ENCODE measurements around the gene SPOCK1.
"Not testable (repeated sequence)": the region's sequence is repeated elsewhere in the genome, so short reads cannot be mapped to it uniquely, and the experiment has no call there.

Gene SPOCK1

GRCh38 chr5:137269946-137270345, 229.2 kb downstream of the SPOCK1 start:
- DNase-seq (ENCODE audit: extremely low read depth in 1 of 2, low read depth in 1 of 2), result no peak

- DNase-seq (ENCODE audit: extremely low read depth in 1 of 2, low read depth in 1 of 2), result no peak
These were observed 229.9 kb downstream of the SPOCK1 start for GRCh38 chr5:137269274-137269673.

GRCh38 chr5:137268646-137269045, 230.5 kb downstream of the SPOCK1 start:
- no peak for DNase-seq (ENCODE audit: extremely low read depth in 1 of 2, low read depth in 1 of 2)

GRCh38 chr5:137266186-137266585, 232.9 kb downstream of the SPOCK1 start:
- DNase-seq (ENCODE audit: extremely low read depth in 1 of 2, low read depth in 1 of 2), result no peak

GRCh38 chr5:137265457-137265856, 233.7 kb downstream of the SPOCK1 start:
- DNase-seq (ENCODE audit: extremely low read depth in 1 of 2, low read depth in 1 of 2), result no peak

- DNase-seq (ENCODE audit: extremely low read depth in 1 of 2, low read depth in 1 of 2), result no peak
These were observed 234.6 kb downstream of the SPOCK1 start for GRCh38 chr5:137264573-137264972.

- no peak for DNase-seq (ENCODE audit: extremely low read depth in 1 of 2, low read depth in 1 of 2)
These were observed 235.1 kb downstream of the SPOCK1 start for GRCh38 chr5:137264041-137264440.

GRCh38 chr5:137263371-137264005, 235.6 kb downstream of the SPOCK1 start:
- no peak for DNase-seq (ENCODE audit: extremely low read depth in 1 of 2, low read depth in 1 of 2)

- no peak for DNase-seq (ENCODE audit: extremely low read depth in 1 of 2, low read depth in 1 of 2)
These were observed 236.3 kb downstream of the SPOCK1 start for GRCh38 chr5:137262818-137263217.

GRCh38 chr5:137260820-137261695, 238.1 kb downstream of the SPOCK1 start:
- no peak for DNase-seq (ENCODE audit: extremely low read depth in 1 of 2, low read depth in 1 of 2)

- DNase-seq (ENCODE audit: extremely low read depth in 1 of 2, low read depth in 1 of 2), result not testable (repeated sequence)
These were observed 240.0 kb downstream of the SPOCK1 start for GRCh38 chr5:137259115-137259514.

GRCh38 chr5:137254119-137255090, 244.7 kb downstream of the SPOCK1 start:
- no peak for DNase-seq (ENCODE audit: extremely low read depth in 1 of 2, low read depth in 1 of 2)

GRCh38 chr5:137252512-137252911, 246.6 kb downstream of the SPOCK1 start:
- no peak for DNase-seq (ENCODE audit: extremely low read depth in 1 of 2, low read depth in 1 of 2)

GRCh38 chr5:137250421-137250820, 248.7 kb downstream of the SPOCK1 start:
- DNase-seq (ENCODE audit: extremely low read depth in 1 of 2, low read depth in 1 of 2), result no peak

GRCh38 chr5:137248527-137248926, 250.6 kb downstream of the SPOCK1 start:
- no peak for DNase-seq (ENCODE audit: extremely low read depth in 1 of 2, low read depth in 1 of 2)

GRCh38 chr5:137245438-137245837, 253.7 kb downstream of the SPOCK1 start:
- DNase-seq (ENCODE audit: extremely low read depth in 1 of 2, low read depth in 1 of 2), result no peak

GRCh38 chr5:137240285-137240684, 258.8 kb downstream of the SPOCK1 start:
- no peak for DNase-seq (ENCODE audit: extremely low read depth in 1 of 2, low read depth in 1 of 2)

GRCh38 chr5:137236849-137237507, 262.1 kb downstream of the SPOCK1 start:
- DNase-seq (ENCODE audit: extremely low read depth in 1 of 2, low read depth in 1 of 2), result no peak

- DNase-seq (ENCODE audit: extremely low read depth in 1 of 2, low read depth in 1 of 2), result no peak
These were observed 262.9 kb downstream of the SPOCK1 start for GRCh38 chr5:137236252-137236651.

Data from stimulated activated CD8-positive, alpha-beta memory T cell treated with anti-CD3 and anti-CD28 coated beads, Interleukin-7, amount 100 ng/mL, for 48 hours (primary cell).